T-helper 1 cell treated with Interleukin-12 subunit alpha and Interleukin-12 subunit beta and Interleukin-4 antibody, amounts not matched to agents 30 μg/mL and 1 μg/mL, for 36 hours (primary cell): ENCODE results near the gene SH2D4B.
A peak's percentile ranks its signal among the peaks of the same experiment; 100 is the strongest.
"Not testable (repeated sequence)": the region's sequence is repeated elsewhere in the genome, so short reads cannot be mapped to it uniquely, and the experiment has no call there.

Source experiments
- H3K27ac Mint-ChIP-seq: one replicate; pipeline ENCODE4 v1.8.0; 2021; ENCODE audit warnings: mild to moderate bottlenecking, mixed read lengths
- H3K27me3 Mint-ChIP-seq: one replicate; pipeline ENCODE4 v1.8.0; 2021; ENCODE audit warnings: low read depth, mixed read lengths
- H3K36me3 Mint-ChIP-seq: one replicate; pipeline ENCODE4 v1.8.0; 2021; ENCODE audit warnings: low read depth, mixed read lengths
- H3K4me1 Mint-ChIP-seq: one replicate; pipeline ENCODE4 v1.8.0; 2021; ENCODE audit warnings: low read depth, mixed read lengths
- H3K4me3 Mint-ChIP-seq: one replicate; pipeline ENCODE4 v1.8.0; 2021; ENCODE audit warnings: mild to moderate bottlenecking, moderate library complexity, mixed read lengths
- H3K9me3 Mint-ChIP-seq: one replicate; pipeline ENCODE4 v1.8.0; 2021; ENCODE audit warnings: mixed read lengths

The SH2D4B gene

DNA sequence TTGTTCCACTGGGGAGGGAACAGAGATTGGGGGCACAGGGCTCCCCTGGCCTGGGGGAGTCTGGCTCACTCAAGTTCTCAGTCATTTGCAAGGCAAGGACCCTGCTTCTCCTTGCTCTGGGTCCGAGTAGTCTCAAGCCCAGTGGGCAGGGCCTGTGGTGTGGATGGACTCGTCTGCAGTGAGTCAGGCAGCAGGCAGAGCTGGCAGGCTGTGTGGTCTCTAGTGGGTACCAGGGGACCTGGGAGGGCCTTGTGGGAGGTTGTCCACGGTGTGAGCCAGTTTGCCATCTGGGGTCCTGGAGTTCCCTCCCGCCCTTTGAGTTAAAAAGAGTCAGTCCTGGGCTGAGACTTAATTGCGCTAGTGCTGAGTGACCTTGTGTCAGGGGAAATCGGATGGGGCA lies 8.8 kb upstream of the SH2D4B start:
- H3K4me3 Mint-ChIP-seq = peak overlapping the region; percentile 54
- H3K27me3 Mint-ChIP-seq = no peaks in the 10 kb centered on the region

DNA sequence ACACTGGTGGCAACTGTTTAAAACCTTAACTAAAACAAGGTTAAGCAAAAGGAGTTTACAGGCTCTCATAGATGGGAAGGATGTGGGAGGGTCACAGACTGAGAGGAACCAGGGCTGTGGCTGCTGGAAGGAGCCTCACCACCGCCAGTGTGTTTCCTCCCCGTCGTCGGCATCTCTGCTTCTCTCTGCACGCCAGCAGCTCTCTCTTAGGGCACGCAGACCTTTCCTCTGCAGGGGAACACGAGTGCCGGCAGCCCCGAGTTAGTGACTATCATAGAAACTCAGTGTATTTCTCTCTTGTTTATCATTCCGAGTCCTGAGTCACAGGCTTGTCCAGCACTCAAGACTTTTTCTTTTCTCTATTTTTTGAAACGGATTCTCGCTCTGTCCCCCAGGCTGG lies 8.1 kb upstream of the SH2D4B start:
- H3K4me1 Mint-ChIP-seq = peaks cover 71% of the 10 kb centered on the region
- H3K36me3 Mint-ChIP-seq = peaks cover 16% of the 10 kb centered on the region
- peak overlapping the region; percentile 54 for H3K4me3 Mint-ChIP-seq
- H3K27ac Mint-ChIP-seq = peak overlapping the region; percentile 89
- H3K27me3 Mint-ChIP-seq = no peaks in the 10 kb centered on the region
- no peaks in the 10 kb centered on the region for H3K9me3 Mint-ChIP-seq

More for the DNA sequence above, 8.8 kb upstream of the SH2D4B start:
- Mint-ChIP-seq H3K27ac (peak overlapping the region; percentile 89), H3K36me3 (peaks cover 20% of the 10 kb centered on the region), H3K9me3 (no peaks in the 10 kb centered on the region), H3K4me1 (peaks cover 78% of the 10 kb centered on the region)

GRCh38 chr10:80530251-80530650 lies 7.5 kb upstream of the SH2D4B start:
- Mint-ChIP-seq H3K4me1 (peaks cover 65% of the 10 kb centered on the region), H3K36me3 (peaks cover 16% of the 10 kb centered on the region), H3K9me3 (no peaks in the 10 kb centered on the region), H3K27ac (peak overlapping the region; percentile 89), H3K27me3 (no peaks in the 10 kb centered on the region), H3K4me3 (peak overlapping the region; percentile 54)

- no peaks in the 10 kb centered on the region for H3K9me3 Mint-ChIP-seq
- H3K4me1 Mint-ChIP-seq = peaks cover 64% of the 10 kb centered on the region
- H3K36me3 Mint-ChIP-seq = peaks cover 18% of the 10 kb centered on the region
- no peaks in the 10 kb centered on the region for H3K27me3 Mint-ChIP-seq
- H3K27ac Mint-ChIP-seq = peak overlapping the region; percentile 87
- H3K4me3 Mint-ChIP-seq = peak overlapping the region; percentile 71
Measured at GRCh38 chr10:80530816-80531215, 6.9 kb upstream of the SH2D4B start.

- H3K27me3 Mint-ChIP-seq = no peaks in the 10 kb centered on the region
- no peaks in the 10 kb centered on the region for H3K9me3 Mint-ChIP-seq
- peaks cover 56% of the 10 kb centered on the region for H3K4me1 Mint-ChIP-seq
- peak overlapping the region; percentile 42 for H3K27ac Mint-ChIP-seq
- H3K4me3 Mint-ChIP-seq = peak overlapping the region; percentile 32
- peaks cover 13% of the 10 kb centered on the region for H3K36me3 Mint-ChIP-seq
Measured at GRCh38 chr10:80532571-80532970, 5.1 kb upstream of the SH2D4B start.

DNA sequence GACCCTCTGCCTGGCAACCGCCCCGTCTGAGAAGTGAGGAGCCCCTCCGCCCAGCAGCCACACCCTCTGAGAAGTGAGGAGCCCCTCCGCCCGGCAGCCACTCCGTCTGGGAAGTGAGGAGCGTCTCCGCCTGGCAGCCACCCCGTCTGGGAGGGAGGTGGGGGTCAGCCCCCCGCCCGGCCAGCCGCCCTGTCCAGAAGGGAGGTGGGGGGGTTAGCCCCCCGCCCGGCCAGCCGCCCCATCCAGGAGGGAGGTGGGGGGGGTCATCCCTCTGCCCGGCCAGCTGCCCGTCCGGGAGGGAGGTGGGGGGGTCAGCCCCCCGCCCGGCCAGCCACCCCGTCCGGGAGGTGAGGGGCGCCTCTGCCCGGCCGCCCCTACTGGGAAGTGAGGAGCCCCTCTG lies 3.6 kb upstream of the SH2D4B start:
- H3K27ac Mint-ChIP-seq, H3K27me3 Mint-ChIP-seq, H3K4me3 Mint-ChIP-seq, H3K9me3 Mint-ChIP-seq, H3K36me3 Mint-ChIP-seq: not testable (repeated sequence)
- H3K4me1 Mint-ChIP-seq = peaks cover 45% of the 10 kb centered on the region

DNA sequence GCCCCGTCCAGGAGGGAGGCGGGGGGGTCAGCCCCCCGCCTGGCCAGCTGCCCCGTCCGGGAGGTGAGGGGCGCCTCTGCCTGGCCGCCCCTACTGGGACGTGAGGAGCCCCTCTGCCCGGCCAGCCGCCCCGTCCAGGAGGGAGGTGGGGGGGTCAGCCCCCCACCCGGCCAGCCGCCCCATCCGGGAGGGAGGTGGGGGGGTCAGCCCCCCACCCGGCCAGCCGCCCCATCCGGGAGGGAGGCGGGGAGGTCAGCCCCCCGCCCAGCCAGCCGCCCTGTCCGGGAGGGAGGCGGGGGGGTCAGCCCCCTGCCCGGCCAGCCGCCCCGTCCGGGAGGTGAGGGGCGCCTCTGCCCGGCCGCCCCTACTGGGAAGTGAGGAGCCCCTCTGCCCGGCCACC lies 3.1 kb upstream of the SH2D4B start:
- not testable (repeated sequence) for H3K27ac Mint-ChIP-seq, H3K36me3 Mint-ChIP-seq, H3K4me3 Mint-ChIP-seq, H3K9me3 Mint-ChIP-seq, H3K27me3 Mint-ChIP-seq
- peaks cover 41% of the 10 kb centered on the region for H3K4me1 Mint-ChIP-seq

GRCh38 chr10:80535671-80536360 lies 1.9 kb upstream of the SH2D4B start:
- H3K4me1 Mint-ChIP-seq = peaks cover 36% of the 10 kb centered on the region
- peak overlapping the region; percentile 95 for H3K4me3 Mint-ChIP-seq
- peaks cover 7% of the 10 kb centered on the region for H3K36me3 Mint-ChIP-seq
- H3K9me3 Mint-ChIP-seq = no peaks in the 10 kb centered on the region
- peak overlapping the region; percentile 100 for H3K27ac Mint-ChIP-seq
- no peaks in the 10 kb centered on the region for H3K27me3 Mint-ChIP-seq

DNA sequence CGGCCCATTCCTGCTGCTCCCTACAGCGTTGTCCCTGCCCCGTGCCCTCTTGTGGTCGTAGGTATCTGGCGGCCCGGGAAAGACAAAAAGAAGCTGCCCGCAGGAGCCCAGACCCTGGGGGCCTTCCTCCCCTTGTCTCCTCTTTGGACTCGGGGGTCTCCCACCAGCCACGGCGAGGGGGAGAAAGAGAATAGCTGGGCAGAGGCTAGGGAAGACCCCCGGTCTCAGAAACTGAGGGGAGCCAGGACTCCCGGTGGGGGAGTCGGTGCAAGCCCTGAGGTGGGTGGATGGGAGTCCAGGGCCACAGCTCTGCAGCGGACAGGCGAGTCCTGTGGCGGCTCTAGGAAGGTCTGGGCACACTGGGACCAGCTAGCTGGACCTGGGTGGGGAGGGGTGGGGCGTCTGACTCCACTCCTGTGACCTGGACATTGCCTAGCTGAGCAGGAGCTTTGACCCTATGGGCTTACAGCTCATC lies 1.3 kb upstream of the SH2D4B start:
- Mint-ChIP-seq H3K9me3 (no peaks in the 10 kb centered on the region), H3K36me3 (peaks cover 7% of the 10 kb centered on the region), H3K27ac (peak overlapping the region; percentile 100), H3K4me1 (peaks cover 35% of the 10 kb centered on the region), H3K4me3 (peak overlapping the region; percentile 95), H3K27me3 (no peaks in the 10 kb centered on the region)

DNA sequence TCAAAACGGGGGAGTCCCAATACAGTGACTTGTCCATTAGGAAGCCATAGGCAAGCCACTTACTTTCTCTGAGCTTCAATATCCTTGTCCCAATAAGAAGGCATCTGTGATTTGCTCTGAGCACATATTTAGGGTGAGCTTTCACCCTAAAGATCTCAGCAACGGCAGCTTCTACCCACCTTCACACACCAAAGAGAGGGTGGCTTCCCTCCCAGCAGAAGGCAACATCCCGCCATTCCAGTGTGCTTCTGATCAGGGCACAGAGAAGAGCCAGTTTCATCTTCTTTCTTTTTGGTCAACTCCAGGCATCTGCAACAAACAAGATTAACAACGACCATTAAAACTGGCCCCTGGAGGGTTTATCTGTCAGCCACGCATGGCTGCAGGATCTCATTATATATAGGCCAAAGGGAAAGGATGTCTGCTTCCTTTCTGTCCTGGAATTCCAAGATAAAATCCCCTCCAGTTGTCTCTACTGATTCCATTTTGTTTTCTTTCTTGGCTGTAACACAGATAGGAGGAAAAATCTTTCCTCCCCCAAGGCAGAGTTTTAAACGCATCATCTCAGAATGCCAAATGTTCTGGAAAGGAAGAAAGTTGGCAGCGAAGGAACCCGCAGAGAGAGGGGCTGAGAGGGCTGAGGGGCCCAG lies 491 bp upstream of the SH2D4B start:
- Mint-ChIP-seq H3K4me1 (peaks cover 29% of the 10 kb centered on the region), H3K4me3 (peak overlapping the region; percentile 73), H3K36me3 (peaks cover 7% of the 10 kb centered on the region), H3K27me3 (no peaks in the 10 kb centered on the region), H3K27ac (peak overlapping the region; percentile 89), H3K9me3 (no peaks in the 10 kb centered on the region)

DNA sequence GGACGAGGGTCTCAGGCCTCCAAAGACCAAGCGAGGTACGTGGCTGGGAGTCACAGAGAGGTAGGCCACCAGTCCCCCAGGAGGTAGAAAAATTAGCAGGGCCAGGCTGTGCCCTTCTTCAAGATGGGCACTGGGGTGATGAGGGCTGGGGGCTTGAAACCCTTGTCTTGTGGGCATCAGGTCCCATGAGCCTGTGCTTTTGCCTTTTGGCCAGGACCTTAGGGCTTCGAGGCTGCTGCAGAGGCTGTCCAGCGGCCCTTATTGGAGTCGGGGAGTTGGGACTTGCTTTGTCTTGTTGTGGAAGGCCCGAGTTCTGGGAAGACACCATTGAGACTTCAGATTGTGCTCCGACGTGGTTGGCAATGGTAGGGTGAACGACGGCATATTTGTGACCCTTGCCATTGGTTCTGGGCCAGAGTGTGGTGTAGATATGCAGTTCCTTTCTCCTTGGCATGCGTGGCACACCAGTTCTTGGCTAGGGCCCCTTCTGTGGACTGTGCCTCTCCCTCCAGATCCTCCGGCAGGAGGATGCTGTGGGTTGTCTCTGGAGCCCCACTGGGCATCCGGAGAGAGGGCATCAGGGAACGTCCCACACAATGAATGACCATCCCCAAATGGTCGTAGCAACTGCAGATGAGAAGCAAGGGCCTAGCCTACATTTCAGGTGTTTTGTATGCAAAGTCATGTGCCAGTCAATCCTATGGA lies 931 bp downstream of the SH2D4B start:
- H3K4me1 Mint-ChIP-seq = peaks cover 24% of the 10 kb centered on the region

DNA sequence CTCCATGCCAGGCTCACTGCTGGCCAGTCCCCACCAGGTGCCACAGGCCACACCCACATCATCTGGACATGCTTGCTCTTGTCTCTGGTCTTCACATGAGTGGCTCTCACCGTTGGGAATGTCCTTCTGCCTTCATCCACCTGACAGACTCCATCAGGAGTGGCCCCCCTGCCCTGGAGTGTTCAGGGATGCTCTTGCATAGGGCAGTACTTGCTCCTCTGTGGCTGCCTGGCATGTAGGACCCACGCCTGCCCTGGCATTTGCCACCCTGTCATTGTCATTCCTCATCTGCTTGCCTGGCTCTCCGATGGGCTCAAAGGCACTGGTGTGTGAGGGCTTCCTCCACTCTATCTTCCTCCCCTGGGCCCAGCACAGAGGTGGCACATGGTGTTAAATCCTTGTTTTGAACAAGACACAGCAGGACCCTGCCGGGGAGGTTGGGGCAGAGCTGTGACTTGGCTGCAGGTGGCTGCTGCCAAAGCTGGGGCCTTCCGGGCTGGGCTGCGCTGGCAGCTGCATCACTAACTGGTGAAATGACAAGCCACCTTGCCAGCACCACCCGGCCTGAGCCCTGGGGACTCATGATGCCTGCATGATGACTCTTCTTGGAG lies 1.8 kb downstream of the SH2D4B start:
- Mint-ChIP-seq H3K4me3 (no peak overlapping the region), H3K27me3 (peaks cover 2% of the 10 kb centered on the region), H3K27ac (no peak overlapping the region), H3K36me3 (peaks cover 3% of the 10 kb centered on the region), H3K4me1 (peaks cover 24% of the 10 kb centered on the region), H3K9me3 (no peaks in the 10 kb centered on the region)

More for the DNA sequence above, 931 bp downstream of the SH2D4B start:
- Mint-ChIP-seq H3K36me3 (peaks cover 3% of the 10 kb centered on the region), H3K27me3 (no peaks in the 10 kb centered on the region), H3K9me3 (no peaks in the 10 kb centered on the region), H3K27ac (no peak overlapping the region), H3K4me3 (no peak overlapping the region)

DNA sequence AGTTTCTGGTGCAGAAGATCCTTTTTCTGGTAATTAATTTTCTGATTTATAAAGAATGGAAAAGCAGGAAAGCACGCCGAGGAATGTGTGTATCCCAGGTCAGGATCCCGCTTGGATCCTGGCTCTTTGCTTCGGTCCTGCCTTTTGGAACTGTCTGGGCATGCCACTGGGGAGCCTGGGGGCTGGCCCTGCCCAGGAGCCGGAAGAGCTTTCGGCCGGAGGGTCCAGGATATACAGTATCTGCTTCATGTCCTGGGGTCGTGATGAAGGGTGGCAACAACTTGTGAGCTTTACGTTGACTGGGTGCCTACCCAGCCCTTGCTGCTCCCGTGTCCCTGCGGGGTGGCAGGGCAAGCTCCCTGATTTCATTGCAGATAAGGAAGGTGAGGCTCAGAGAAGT lies 2.4 kb downstream of the SH2D4B start:
- no peak overlapping the region for H3K27ac Mint-ChIP-seq
- peaks cover 8% of the 10 kb centered on the region for H3K27me3 Mint-ChIP-seq
- H3K4me1 Mint-ChIP-seq = peaks cover 24% of the 10 kb centered on the region
- no peaks in the 10 kb centered on the region for H3K9me3 Mint-ChIP-seq
- peaks cover 3% of the 10 kb centered on the region for H3K36me3 Mint-ChIP-seq
- H3K4me3 Mint-ChIP-seq = no peak overlapping the region

- Mint-ChIP-seq H3K4me3 (no peak overlapping the region), H3K27ac (no peak overlapping the region), H3K27me3 (peaks cover 13% of the 10 kb centered on the region), H3K36me3 (no peaks in the 10 kb centered on the region), H3K9me3 (no peaks in the 10 kb centered on the region), H3K4me1 (peaks cover 21% of the 10 kb centered on the region)
Measured at GRCh38 chr10:80540618-80540980, 2.9 kb downstream of the SH2D4B start.
